Measurements from ENCODE around the gene UMODL1.

UMODL1 gene

GRCh38 chr21:42153046-42153686 lies 82.0 kb downstream of the UMODL1 start:
- no peak for DNase-seq

GRCh38 chr21:42153746-42154145 lies 82.6 kb downstream of the UMODL1 start:
- no peak for DNase-seq

GRCh38 chr21:42154237-42155044 lies 83.3 kb downstream of the UMODL1 start:
- DNase-seq: no peak

- DNase-seq: no peak
These were observed 84.1 kb downstream of the UMODL1 start for GRCh38 chr21:42155045-42155855.

GRCh38 chr21:42156690-42157605 lies 85.8 kb downstream of the UMODL1 start:
- DNase-seq: peak; percentile 48

DNA sequence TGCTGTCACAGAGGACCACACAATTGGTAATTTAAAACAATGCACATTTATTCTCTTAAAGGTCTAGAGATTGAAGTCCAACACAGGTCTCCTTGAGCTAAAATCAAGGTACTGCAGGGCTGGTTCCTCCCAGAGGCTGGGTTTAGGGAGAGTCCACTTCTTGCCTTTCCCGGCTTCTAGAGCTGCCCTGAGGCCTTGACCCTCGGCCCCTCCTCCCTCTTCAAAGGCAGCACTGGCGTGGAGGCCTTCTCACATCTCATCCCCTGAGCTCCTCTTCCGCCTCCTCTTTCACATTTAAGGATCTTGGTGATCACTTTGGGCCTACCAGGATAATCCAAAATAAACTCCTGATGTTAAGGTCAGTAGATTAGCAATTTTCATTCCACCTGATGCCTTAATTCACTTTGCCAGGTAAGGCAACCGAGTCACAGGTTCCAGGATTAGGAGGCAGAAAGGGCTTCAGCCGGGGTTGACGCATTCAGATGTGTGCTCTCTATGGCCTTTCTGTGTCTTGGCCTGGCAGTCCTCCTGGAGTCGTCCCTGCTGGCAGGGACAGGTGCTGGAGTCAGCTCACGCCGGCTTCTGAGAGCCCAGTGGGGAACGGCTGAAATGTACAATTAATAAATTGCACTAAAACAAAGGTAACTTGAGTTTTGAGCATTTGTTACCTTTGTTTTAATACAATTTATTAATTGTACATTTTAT lies 86.6 kb downstream of the UMODL1 start:
- no peak for DNase-seq

DNA sequence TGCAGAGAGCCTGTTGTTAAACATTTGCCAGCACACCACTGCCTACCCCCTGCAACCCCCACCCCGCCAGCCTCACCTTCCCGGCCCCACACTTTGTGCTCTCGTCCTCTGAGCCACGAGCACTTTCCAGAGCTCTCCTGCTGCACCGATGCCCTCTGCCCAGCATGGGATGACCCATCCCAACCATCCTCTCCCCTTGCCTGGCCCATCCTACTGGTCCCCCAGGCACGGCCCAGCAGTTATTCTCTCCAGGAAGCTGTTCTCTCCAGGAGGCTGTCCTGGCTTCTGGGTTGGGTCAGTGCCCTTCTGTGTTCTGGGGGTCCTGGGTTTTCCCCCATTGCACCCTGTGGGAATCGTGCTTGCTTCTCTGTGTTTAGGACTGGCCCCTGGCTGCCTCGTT lies 87.7 kb downstream of the UMODL1 start:
- DNase-seq: no peak

DNA sequence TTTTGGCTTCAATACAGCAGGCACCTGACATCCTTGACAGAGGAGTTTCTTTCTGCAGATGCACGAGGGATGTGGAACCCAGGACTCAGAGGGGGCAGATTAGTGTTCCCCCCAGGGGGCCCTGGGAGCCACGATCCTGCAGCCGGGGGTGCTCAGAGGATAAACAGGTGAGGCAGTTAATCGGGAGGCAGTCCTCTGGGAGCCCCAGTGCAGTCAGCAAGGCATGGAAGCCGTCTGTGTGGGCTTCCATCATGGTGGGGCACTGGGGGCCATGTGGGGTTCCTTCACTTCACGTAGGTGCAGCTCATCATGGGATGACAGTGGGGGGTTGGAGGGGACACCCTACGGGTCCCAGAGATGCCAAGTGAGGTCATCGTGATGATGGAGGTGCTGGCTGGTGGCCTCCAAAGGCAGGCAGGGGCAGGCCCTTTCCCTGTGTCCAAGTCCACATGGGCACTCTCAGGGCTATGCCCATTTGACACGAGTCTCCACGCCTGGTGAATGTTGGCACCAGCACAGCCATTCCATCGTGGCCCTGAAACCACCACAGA lies 88.5 kb downstream of the UMODL1 start:
- DNase-seq: no peak

DNA sequence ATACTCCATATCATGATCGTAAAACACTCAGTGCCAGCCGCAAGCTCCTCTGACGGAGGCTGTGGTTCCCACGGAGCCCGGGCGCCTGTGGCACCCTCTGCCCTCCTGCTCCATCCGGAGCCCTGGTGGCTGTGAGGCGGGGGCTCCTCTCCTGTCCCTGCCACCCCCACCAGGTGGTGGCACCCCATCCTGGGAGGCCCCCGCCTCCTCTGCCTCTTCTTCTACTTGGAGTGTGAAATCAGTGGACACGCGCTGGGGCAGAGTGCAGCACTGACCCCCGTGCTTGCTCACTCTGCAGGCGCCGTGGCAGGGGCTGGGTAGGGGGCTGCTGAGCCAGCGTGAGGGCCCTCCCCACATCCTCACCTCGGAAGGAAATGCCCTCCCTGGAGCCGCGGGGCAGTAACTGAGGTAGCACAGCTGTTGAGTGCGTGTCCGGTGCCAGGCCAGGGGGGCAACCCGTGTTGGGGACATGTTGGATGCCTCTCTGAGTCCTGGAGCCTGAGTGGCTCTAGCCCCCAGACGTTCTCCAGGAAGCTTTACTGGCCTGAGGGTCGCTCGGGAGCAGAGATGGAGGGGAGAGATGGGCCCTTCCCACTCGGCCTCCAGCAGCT lies 89.1 kb downstream of the UMODL1 start:
- DNase-seq: no peak

DNA sequence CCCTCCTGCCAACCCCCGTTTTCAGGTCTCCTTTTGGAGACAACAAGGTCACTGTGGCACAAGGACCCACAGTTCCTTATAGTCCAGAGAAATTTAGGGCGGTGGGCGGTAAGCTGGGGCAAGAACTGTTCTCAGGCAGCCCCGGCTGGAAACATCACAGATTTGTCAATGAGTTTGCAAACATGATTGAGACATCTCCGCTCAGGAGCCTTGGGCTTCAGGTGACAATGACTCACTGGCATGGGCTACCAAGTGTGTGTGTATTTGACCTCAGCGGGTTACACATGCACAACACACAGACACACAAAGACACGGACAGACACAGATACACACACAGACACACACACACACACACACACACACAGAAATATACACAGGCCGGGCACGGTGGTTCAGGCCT lies 89.6 kb downstream of the UMODL1 start:
- no peak for DNase-seq

DNA sequence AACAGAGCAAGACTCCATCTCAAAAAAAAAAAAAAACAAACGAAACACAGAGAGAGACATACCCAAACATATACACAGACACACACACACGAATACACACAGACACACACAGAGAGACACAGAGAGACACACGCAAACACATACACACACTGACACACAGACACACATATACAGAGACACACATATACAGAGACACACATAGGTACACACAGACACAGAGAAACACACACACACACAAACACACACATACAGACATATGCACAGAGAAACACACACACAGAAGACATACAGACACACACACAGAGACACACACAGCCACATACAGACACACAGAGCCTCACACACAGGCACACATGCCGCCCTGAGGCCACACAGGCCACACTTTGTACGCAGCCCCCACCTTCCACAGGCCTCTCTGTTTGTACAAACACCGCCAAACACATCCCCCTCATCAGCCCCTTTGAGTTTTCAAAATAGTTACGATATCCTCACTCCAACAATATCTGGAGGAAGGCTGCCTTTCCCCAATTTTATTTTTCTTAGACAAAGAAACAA lies 90.4 kb downstream of the UMODL1 start:
- DNase-seq: no peak

- DNase-seq: no peak
These were observed 91.0 kb downstream of the UMODL1 start for GRCh38 chr21:42161956-42162681.

- DNase-seq: no peak
These were observed 91.9 kb downstream of the UMODL1 start for GRCh38 chr21:42162831-42163510.

DNA sequence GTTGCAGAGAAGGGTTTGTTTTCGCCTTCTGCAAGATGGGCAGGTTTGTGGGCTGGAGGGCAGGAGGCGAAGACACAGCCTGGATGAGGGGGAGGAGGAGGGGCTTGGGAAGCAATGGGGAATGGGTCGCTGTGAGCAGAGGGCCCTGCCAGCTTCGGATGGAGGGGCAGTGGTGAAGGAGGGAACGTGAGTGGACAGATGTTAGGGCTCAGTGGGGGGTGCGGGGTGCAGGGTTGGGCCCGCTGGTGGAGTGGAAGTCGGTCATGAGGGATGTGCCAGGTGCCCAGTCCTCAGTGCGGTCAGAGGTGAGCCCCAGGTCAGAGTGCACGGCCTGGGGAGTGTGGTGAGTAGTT lies 92.4 kb downstream of the UMODL1 start:
- no peak for DNase-seq

DNA sequence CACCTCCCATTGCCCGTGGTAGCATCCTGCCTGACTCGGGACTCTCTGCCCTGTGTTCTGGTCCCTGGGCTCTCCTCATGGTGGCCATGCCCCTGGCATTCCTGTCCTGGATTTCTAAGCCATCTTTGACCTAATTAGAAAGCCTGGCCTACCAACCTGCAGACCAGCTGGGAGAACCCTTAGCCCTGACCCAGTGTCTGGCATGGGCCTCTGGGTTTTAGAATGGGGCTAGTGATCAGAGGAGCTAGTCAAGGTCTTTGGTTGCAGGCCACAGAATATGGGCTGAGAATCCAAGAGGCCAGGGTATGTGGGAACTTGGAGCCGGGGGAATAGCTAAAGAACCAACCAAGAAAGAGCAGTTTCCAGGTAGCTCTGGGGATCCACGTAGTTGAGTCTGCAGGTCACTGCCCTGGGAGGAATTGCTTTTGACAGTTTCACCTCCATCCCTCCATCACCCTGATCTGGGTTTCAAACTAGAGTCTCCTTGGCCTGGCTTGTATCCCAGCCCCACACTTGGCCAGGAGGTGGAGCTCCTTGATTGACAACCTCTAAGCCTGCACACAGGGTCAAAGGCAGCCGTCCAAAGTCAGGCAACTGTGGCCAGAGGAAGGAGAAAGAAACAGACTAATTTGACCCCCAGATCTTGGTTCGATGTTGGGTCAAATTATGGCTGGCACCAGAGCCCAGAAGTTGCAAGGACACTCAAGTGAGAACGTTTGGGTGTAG lies 93.1 kb downstream of the UMODL1 start:
- peak; percentile 46 for DNase-seq

- DNase-seq: no peak
These were observed 93.7 kb downstream of the UMODL1 start for GRCh38 chr21:42164818-42165217.

GRCh38 chr21:42165901-42166300 lies 94.8 kb downstream of the UMODL1 start:
- no peak for DNase-seq

GRCh38 chr21:42169758-42170157 lies 98.6 kb downstream of the UMODL1 start:
- DNase-seq: no peak
